ENCODE measurements around the gene CSKMT. TPM values are rescaled to one million over a fixed set of nuclear protein-coding genes. Genes with fewer than 3 reads are reported as not detected.

The CSKMT gene
- total and polyA plus RNA-seq, 10 of the 15 experiments (the other 5 are each of a cell fraction or from before 2014, with no cell fraction given): 7.0 to 213 (median 21.6) TPM

GRCh38 chr11:62678770-62679696 lies 13.9 kb downstream of the CSKMT start, which contains the start of gene UBXN1 (continued):
- no peak for TF ChIP-seq MYB (IDR thresholded peaks at IDR 0.05; ENCODE audit: borderline replicate concordance, low read depth, low read length)
- no peak for TF ChIP-seq BCLAF1 (IDR thresholded peaks at IDR 0.05)
- peak; percentile 79 to 82 for TF ChIP-seq IKZF2 (IDR thresholded peaks at IDR 0.05)
- TF ChIP-seq MEF2B (IDR thresholded peaks at IDR 0.05; ENCODE audit: partially characterized antibody, poor library complexity, severe bottlenecking): peak; percentile 89
- no peak for TF ChIP-seq ZNF274 (IDR thresholded peaks at IDR 0.05; ENCODE audit: insufficient read depth, insufficient read length)
- peak; percentile 76; the same call in 1 of the 2 replicates for TF ChIP-seq STAT1 (conservative IDR thresholded peaks at IDR 0.05)
- peak; percentile 98 for TF ChIP-seq USF1 (IDR thresholded peaks at IDR 0.05; ENCODE audit: borderline replicate concordance, extremely low read length, insufficient read depth, low read depth, low read length)
- 0 out of 2 replicates have a peak, but pooled peaks have one; percentile 66 for TF ChIP-seq NR2F1 (conservative IDR thresholded peaks at IDR 0.05)
- no peak for TF ChIP-seq NR2C2 (IDR thresholded peaks at IDR 0.05; ENCODE audit: borderline replicate concordance, control insufficient read depth, insufficient read length, low read depth)
- 0 out of 2 replicates have a peak, but pooled peaks have one; percentile 45 for TF ChIP-seq MEF2A (IDR thresholded peaks at IDR 0.05; ENCODE audit: insufficient read depth, low read depth, low read length)
- peak; percentile 90 for TF ChIP-seq IKZF1 (conservative IDR thresholded peaks at IDR 0.05)
- peak; percentile 90 for TF ChIP-seq ATF3 (IDR thresholded peaks at IDR 0.05; ENCODE audit: borderline replicate concordance, extremely low read depth, low read depth, low read length)
- 0 out of 2 replicates have a peak, but pooled peaks have one; percentile 57 for TF ChIP-seq DPF2 (IDR thresholded peaks at IDR 0.05)
- peak; percentile 47; the same call in 1 of the 2 replicates for TF ChIP-seq RUNX3 (IDR thresholded peaks at IDR 0.05; ENCODE audit: low read length)
- peak; percentile 70; the same call in 1 of the 2 replicates for TF ChIP-seq RB1 (IDR thresholded peaks at IDR 0.05; ENCODE audit: borderline replicate concordance)
- TF ChIP-seq FOXK2 (IDR thresholded peaks at IDR 0.05): no peak
- no peak for TF ChIP-seq FOXM1 (IDR thresholded peaks at IDR 0.05; ENCODE audit: low read depth, low read length)
- no peak for TF ChIP-seq PAX8 (IDR thresholded peaks at IDR 0.05)
- peak; percentile 81 for TF ChIP-seq LARP7 (IDR thresholded peaks at IDR 0.05)
- TF ChIP-seq TCF3 (IDR thresholded peaks at IDR 0.05; ENCODE audit: borderline replicate concordance, insufficient read depth, low read depth, low read length): no peak
- TF ChIP-seq BCL11A (IDR thresholded peaks at IDR 0.05; ENCODE audit: low read depth, low read length): no peak
- no peak for TF ChIP-seq RCOR1 (conservative IDR thresholded peaks at IDR 0.05; ENCODE audit: low read depth, low read length)
- 0 out of 2 replicates have a peak, but pooled peaks have one; percentile 25 for TF ChIP-seq NFIC (IDR thresholded peaks at IDR 0.05; ENCODE audit: low read depth, low read length)
- TF ChIP-seq SPI1 (IDR thresholded peaks at IDR 0.05; ENCODE audit: borderline replicate concordance, insufficient read depth, low read depth, low read length): peak; percentile 84
- TF ChIP-seq MXI1 (IDR thresholded peaks at IDR 0.05; ENCODE audit: low read depth, low read length): peak; percentile 83
- TF ChIP-seq CBX3 (IDR thresholded peaks at IDR 0.05; ENCODE audit: borderline replicate concordance, low read depth): no peak
